ENCODE results near the gene DCP1A.

GRCh38 chr3:53361852-53362251 lies 14.5 kb upstream of the DCP1A start:
- no peak for TF ChIP-seq RAD21 (IDR thresholded peaks at IDR 0.05)
- TF ChIP-seq CTCF (IDR thresholded peaks at IDR 0.05; ENCODE audit: low read depth, low read length, missing input control): no peak
- TF ChIP-seq ATF3 (IDR thresholded peaks at IDR 0.05): no peak
- no peak for TF ChIP-seq EGR1 (IDR thresholded peaks at IDR 0.05; ENCODE audit: low read depth in 2 of 2)
- TF ChIP-seq MAX (IDR thresholded peaks at IDR 0.05): no peak
- no peak for TF ChIP-seq NR2F2 (IDR thresholded peaks at IDR 0.05)
- TF ChIP-seq REST (IDR thresholded peaks at IDR 0.05): no peak
- no peak for TF ChIP-seq FOXA1 (IDR thresholded peaks at IDR 0.05)
- no peak for TF ChIP-seq GABPA (IDR thresholded peaks at IDR 0.05 in 1 of 2, conservative IDR thresholded peaks at IDR 0.05 in 1 of 2)
- no peak for TF ChIP-seq ZBTB33 (IDR thresholded peaks at IDR 0.05)
- TF ChIP-seq TAF1 (conservative IDR thresholded peaks at IDR 0.05): no peak
- TF ChIP-seq SP1 (IDR thresholded peaks at IDR 0.05): no peak
- no peak for TF ChIP-seq HNF4G (IDR thresholded peaks at IDR 0.05)

All from liver (tissue), 3 donors.